Ectodermal cell (in vitro differentiated cells): ENCODE data around the gene LPCAT1.

Source experiments
- H3K27ac ChIP-seq: 2 replicates; pipeline ENCODE4 v1.7.0; 2013; ENCODE audit warnings: mild to moderate bottlenecking, low read depth, low read length; ENCODE audit not compliant: insufficient read depth, poor library complexity, severe bottlenecking
- H3K27me3 ChIP-seq: 2 replicates; pipeline ENCODE4 v1.7.0; 2013; ENCODE audit warnings: mild to moderate bottlenecking, low read length; ENCODE audit not compliant: insufficient read depth, control insufficient read depth, poor library complexity, severe bottlenecking
- H3K36me3 ChIP-seq: one replicate; pipeline ENCODE4 v1.7.0; 2013; ENCODE audit warnings: low read length; ENCODE audit not compliant: control insufficient read depth, insufficient read depth
- H3K4me1 ChIP-seq: one replicate; pipeline ENCODE4 v1.7.0; 2013; ENCODE audit warnings: low read length; ENCODE audit not compliant: control insufficient read depth, insufficient read depth
- H3K4me3 ChIP-seq: 2 replicates; pipeline ENCODE4 v1.7.0; 2013; ENCODE audit warnings: low read depth, low read length, control low read depth; ENCODE audit not compliant: insufficient read depth
- H3K9me3 ChIP-seq: 2 replicates; pipeline ENCODE4 v1.7.0; 2013; ENCODE audit warnings: mild to moderate bottlenecking, low read length, moderate library complexity; ENCODE audit not compliant: control insufficient read depth
- WGBS, 2 experiments: methylation state at CpG; one replicate each; pipeline ENCODE4 v1.1.7; 2013; ENCODE audit warnings: missing lambda C conversion rate in 2 of 2; 5-methylcytosine and 5-hydroxymethylcytosine counted together

LPCAT1 gene

GRCh38 chr5:1421521-1422341 is 102.0 kb downstream of the LPCAT1 start:
- no peak overlapping the region for H3K4me3 ChIP-seq
- no peaks in the 10 kb centered on the region for H3K4me1 ChIP-seq
- H3K27ac ChIP-seq: no peak overlapping the region
- H3K36me3 ChIP-seq: no peaks in the 10 kb centered on the region
- WGBS, 2 experiments: 90 to 91% methylated on average over 29 of the region's 29 CpGs
- H3K9me3 ChIP-seq: no peaks in the 10 kb centered on the region
- H3K27me3 ChIP-seq: no peaks in the 10 kb centered on the region

DNA sequence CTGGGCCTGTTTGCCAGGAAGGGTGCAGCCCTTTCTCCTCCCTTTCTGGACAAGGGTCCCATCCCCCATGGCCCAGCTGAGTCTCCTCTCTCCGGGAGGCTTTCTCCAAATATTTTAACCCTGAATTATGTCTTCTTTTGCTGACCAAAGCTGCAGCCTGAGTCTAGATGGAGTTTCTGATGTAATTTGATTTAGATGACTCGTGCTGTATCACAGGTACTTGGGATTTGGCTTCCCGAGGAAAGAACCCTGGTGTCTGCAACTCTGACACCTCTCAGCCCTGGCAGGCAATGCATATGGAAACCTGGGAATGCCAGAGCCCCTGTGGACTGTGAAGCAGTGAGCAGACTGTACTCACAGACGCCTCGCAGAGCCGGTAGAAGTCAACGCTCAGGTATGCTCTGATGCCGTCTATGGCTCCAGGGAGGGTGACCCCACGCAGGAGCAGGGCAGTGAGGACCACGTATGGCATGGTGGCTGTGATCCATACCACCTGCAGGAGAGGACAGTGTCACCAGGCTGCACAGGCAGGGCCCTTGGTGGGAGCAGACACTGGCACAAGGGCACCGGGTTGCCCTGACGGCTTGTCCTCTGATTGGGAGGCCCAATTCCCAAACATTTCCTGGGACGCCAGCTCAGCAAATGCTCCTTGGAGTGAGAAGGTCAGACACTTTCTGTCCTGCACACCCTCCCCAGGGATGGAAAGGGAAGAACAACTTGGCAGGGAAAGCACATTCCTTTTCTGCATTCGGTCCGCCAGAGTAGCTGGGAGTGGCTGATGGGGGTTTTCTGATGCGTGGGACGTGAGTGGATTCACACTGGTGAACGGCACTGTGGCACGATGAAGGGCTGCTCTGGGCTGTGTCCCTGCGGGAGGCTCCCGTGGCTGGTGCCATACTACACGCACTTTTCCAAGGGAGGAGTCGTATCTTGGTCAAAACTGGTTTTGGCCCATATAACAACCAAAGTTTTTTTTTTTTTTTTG is 103.3 kb downstream of the LPCAT1 start:
- 90% methylated on average over 23 of the region's 23 CpGs for WGBS, 2 experiments
- Histone ChIP-seq H3K9me3 (no peaks in the 10 kb centered on the region), H3K4me3 (no peak overlapping the region), H3K4me1 (no peaks in the 10 kb centered on the region), H3K27me3 (no peaks in the 10 kb centered on the region), H3K36me3 (no peaks in the 10 kb centered on the region), H3K27ac (no peak overlapping the region)

DNA sequence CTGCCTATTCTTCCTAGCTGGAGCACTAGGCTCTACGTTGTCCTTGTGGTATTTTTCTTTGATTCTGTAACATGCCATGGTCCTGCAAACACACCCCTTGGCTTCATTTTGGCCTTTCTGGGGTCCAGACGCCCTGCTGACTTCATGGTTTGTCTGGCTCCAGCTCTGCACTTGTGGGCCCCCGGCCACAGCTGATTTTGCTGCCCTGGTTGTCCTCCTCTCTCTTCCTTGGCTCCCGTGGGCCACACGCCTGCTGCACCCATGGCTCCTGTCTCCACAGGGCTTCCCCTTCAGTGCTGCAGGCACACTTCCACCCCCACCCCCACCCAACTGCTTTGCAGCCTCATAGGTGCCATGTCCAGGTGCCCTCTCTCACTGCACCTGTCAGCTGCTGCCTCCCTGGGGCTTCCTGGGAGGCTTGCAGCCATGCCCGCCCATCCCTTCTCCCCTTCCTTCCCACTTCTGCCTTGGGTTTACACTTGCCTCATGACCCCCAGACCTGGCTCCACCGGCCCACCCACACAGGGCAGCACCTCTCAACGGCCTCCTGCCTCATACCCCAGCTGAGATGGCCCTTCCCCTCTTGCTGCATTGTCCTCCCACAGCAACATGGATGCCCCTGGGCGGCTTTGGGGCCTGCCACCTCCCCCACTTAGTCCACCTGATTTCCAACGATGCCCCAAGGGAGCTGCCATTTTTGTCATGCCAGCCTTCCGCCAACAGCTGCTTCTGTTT is 104.1 kb downstream of the LPCAT1 start:
- 79 to 82% methylated on average over 11 of the region's 11 CpGs for WGBS, 2 experiments
- Histone ChIP-seq H3K9me3 (no peaks in the 10 kb centered on the region), H3K27ac (no peak overlapping the region), H3K4me1 (no peaks in the 10 kb centered on the region), H3K36me3 (no peaks in the 10 kb centered on the region), H3K4me3 (no peak overlapping the region), H3K27me3 (no peaks in the 10 kb centered on the region)

GRCh38 chr5:1418921-1419280 is 104.9 kb downstream of the LPCAT1 start:
- H3K4me3 ChIP-seq: no peak overlapping the region

GRCh38 chr5:1418238-1418920 is 105.4 kb downstream of the LPCAT1 start:
- no peaks in the 10 kb centered on the region for H3K36me3 ChIP-seq
- H3K4me1 ChIP-seq: no peaks in the 10 kb centered on the region
- H3K27me3 ChIP-seq: no peaks in the 10 kb centered on the region
- H3K9me3 ChIP-seq: no peaks in the 10 kb centered on the region
- H3K27ac ChIP-seq: no peak overlapping the region
- H3K4me3 ChIP-seq: no peak overlapping the region
- 84 to 89% methylated on average over 2 of the region's 2 CpGs for WGBS, 2 experiments

More at GRCh38 chr5:1418921-1419280, 104.9 kb downstream of the LPCAT1 start:
- H3K36me3 ChIP-seq: no peaks in the 10 kb centered on the region
- no peaks in the 10 kb centered on the region for H3K27me3 ChIP-seq
- no peaks in the 10 kb centered on the region for H3K9me3 ChIP-seq
- H3K27ac ChIP-seq: no peak overlapping the region
- H3K4me1 ChIP-seq: no peaks in the 10 kb centered on the region

- no peaks in the 10 kb centered on the region for H3K9me3 ChIP-seq
- no peaks in the 10 kb centered on the region for H3K27me3 ChIP-seq
- H3K4me3 ChIP-seq: no peak overlapping the region
- 76 to 77% methylated on average over 6 of the region's 6 CpGs for WGBS, 2 experiments
- no peaks in the 10 kb centered on the region for H3K36me3 ChIP-seq
- no peaks in the 10 kb centered on the region for H3K4me1 ChIP-seq
- H3K27ac ChIP-seq: no peak overlapping the region
Measured at GRCh38 chr5:1417586-1418225, 106.1 kb downstream of the LPCAT1 start.

DNA sequence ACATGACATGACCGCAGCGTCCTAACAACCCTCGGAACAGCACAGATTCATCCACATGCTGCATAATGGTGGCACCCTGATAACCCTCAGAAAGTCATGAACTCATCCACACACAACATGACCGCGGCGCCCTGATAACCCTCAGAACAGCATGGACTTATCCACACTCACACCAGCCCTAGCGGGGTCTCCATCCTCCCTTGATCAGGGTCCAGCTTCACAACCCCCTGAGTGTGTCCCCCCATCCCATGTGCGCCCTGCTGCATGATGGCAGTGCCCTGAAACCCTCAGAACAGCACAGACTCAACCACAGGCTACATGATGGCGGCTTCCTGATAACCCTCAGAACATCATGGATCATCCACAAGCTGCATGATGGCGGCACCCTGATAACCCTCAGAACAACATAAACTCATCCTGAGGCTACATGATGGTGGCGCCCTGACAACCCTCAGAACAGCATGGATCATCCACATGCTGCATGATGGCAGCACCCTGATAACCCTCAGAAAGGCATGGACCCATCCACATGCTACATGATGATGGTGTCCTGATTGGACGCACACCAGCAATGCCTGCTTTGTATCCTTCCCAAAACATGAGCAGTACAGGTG is 106.8 kb downstream of the LPCAT1 start:
- H3K36me3 ChIP-seq: no peaks in the 10 kb centered on the region
- no peak overlapping the region for H3K27ac ChIP-seq
- no peaks in the 10 kb centered on the region for H3K9me3 ChIP-seq
- H3K27me3 ChIP-seq: no peaks in the 10 kb centered on the region
- no peaks in the 10 kb centered on the region for H3K4me1 ChIP-seq
- no peak overlapping the region for H3K4me3 ChIP-seq
- WGBS, 2 experiments: 90 to 91% methylated on average over 12 of the region's 12 CpGs

DNA sequence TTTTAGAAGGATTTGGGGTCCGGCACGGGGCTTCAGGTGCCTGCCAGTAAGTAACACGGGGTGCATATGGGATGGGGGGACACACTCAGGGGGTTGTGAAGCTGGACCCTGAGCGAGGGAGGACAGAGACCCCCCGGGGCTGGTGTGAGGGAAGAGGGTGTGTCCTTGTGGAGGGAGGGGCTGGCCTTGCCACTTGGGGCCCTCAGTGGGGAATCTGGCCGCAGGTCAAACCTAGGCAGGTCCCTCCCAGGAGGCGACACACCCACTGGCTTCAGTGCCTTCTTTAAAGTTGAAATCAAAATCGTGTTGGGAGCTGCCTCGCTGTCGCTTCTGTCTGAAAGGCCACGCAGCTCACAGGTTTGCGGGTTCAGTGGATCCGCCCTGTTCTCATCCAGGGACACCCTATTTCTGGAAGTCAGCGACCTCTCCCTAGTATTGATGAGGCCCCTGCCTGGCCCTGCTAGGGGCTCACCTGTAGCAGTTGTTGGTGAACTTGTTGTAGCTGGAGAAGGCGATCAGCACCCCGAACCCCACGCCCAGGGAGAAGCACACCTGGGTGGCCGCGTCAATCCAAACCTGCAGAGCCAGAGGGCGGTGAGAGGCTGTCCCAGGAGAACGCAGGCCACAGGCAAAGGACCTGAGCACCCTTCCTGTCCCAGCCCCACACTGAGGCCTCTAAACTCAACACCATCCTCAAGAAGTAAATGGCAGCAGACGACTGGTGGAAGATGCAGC is 108.0 kb downstream of the LPCAT1 start:
- WGBS, 2 experiments: 89 to 90% methylated on average over 22 of the region's 22 CpGs
- Histone ChIP-seq H3K4me3 (no peak overlapping the region), H3K36me3 (no peaks in the 10 kb centered on the region), H3K27ac (no peak overlapping the region), H3K4me1 (no peaks in the 10 kb centered on the region), H3K9me3 (no peaks in the 10 kb centered on the region), H3K27me3 (no peaks in the 10 kb centered on the region)
